Peyer's patch (tissue), 4 donors: ENCODE results near the gene SFRP4.
"Not testable (repeated sequence)": the region's sequence is repeated elsewhere in the genome, so short reads cannot be mapped to it uniquely, and the experiment has no call there.

Source experiments
- CTCF ChIP-seq, 6 experiments: fragments of 450-650 bp in 4 of 6; fragments of 200-600 bp in 2 of 6; sonication (generic) in 1 of 6; IDR thresholded peaks; one replicate each; pipeline ENCODE4 v1.5.1; 2017 to 2019; ENCODE audit warnings: antibody characterized with exemption in 6 of 6, mild to moderate bottlenecking in 3 of 6, moderate library complexity in 1 of 6
- POLR2A ChIP-seq, 2 donors: fragments of 450-650 bp; IDR thresholded peaks; one replicate each; pipeline ENCODE4 v1.5.1; 2017; ENCODE audit warnings: antibody characterized with exemption in 2 of 2, mild to moderate bottlenecking in 2 of 2, moderate library complexity in 2 of 2

- not testable (repeated sequence) for TF ChIP-seq CTCF, POLR2A (IDR thresholded peaks at IDR 0.05)
These were observed 37.6 kb upstream of the SFRP4 start for GRCh38 chr7:37954217-37954616.
